Posterior vena cava (tissue), 2 donors: Measurements from ENCODE around the gene CDY2A. TPM values are rescaled to one million over a fixed set of nuclear protein-coding genes. Genes with fewer than 3 reads are reported as not detected.
"Not testable (repeated sequence)": the region's sequence is repeated elsewhere in the genome, so short reads cannot be mapped to it uniquely, and the experiment has no call there.

Experiments used
- DNase-seq: peaks from one replicate; pipeline ENCODE4 v3.0.0-alpha.2; 2020; ENCODE audit warnings: low spot score
- intact Hi-C, 2 donors: fragments of 100-400 bp; cut with DNase I; formaldehyde crosslinking; loops; one replicate each; pipeline versions ENCODE4 v1.14.1 to v1.14.2; 2022 to 2023
- long read RNA-seq, 2 donors: library from polyadenylated mRNA; unstranded; transcript quantifications; one replicate each; pipeline ENCODE4 v2.0.0, GENCODE V29; 2020 to 2021
- total RNA-seq, 2 donors: library from RNA; stranded (reverse); fragmentation: NEBNext Ultra II Directional; extraction: Animal tissue kit (Norgen Biotek cat#: 25700); gene quantifications; one replicate each; pipeline ENCODE4 v1.2.1, GENCODE V29; 2021
- donor health status: DM: yes; HTN: yes; CAD: no.
- donor health status: DM: yes; HTN: yes; CAD: no.

Gene CDY2A, protein sequence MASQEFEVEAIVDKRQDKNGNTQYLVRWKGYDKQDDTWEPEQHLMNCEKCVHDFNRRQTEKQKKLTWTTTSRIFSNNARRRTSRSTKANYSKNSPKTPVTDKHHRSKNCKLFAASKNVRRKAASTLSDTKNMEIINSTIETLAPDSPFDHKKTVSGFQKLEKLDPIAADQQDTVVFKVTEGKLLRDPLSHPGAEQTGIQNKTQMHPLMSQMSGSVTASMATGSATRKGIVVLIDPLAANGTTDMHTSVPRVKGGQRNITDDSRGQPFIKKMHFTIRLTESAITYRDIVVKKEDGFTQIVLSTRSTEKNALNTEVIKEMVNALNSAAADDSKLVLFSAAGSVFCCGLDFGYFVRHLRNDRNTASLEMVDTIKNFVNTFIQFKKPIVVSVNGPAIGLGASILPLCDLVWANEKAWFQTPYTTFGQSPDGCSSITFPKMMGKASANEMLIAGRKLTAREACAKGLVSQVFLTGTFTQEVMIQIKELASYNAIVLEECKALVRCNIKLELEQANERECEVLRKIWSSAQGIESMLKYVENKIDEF
- total RNA-seq: not detected
- long read RNA-seq, donor 1: 0 reads
- long read RNA-seq, donor 2: 0 reads

- intact Hi-C loops: not testable (repeated sequence)
Measured at GRCh38 chrY:18025487-18025886, at the start of gene CDY2A. Gene CDY2A (plus strand): TSS chrY:18025787. CDS start chrY:18026115, 328 bp downstream.

DNA sequence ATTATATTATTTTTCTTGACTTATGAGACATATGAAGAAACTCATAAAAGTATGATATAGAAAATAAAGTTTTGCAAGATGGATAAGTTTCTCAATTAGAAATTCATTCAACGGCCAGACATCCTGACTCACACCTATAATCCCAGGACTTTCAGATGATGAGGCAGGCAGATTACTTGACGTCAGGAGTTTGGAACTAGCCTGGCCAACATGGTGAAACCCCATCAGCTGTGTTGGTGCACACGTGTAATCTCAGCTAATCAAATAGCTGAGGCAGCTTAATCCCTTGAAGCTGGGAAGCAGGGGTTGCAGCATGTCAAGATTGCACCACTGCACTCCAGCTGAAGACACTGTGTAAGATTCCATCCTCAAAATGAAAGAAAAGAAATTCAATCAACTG is 28.0 kb upstream of the CDY2A start:
- DNase-seq, intact Hi-C loops: not testable (repeated sequence)

More at GRCh38 chrY:18025487-18025886, at the start of gene CDY2A:
- DNase-seq: not testable (repeated sequence)

- DNase-seq, intact Hi-C loops: not testable (repeated sequence)
Measured at GRCh38 chrY:17998266-17998665, 27.3 kb upstream of the CDY2A start.

DNA sequence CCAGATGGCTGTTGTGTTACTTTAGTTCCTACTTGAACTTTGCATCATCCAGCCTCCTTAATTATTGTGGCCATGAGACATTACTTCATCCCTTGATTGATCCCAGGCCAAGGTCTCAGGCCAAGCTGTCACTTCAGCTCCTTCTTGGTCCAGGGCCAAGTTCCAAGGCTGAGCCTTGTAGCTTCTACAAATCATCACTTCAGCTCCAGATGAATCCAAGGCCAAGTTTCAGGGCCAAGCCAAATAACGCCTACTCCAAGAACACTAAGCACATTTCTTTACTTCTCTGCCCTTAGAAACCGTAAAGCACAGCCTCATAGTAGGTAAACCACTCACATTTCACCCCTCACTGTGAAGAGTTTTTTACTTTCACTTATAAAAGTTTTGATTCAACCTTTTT is 1.7 kb upstream of the CDY2A start:
- intact Hi-C loops, DNase-seq: not testable (repeated sequence)

DNA sequence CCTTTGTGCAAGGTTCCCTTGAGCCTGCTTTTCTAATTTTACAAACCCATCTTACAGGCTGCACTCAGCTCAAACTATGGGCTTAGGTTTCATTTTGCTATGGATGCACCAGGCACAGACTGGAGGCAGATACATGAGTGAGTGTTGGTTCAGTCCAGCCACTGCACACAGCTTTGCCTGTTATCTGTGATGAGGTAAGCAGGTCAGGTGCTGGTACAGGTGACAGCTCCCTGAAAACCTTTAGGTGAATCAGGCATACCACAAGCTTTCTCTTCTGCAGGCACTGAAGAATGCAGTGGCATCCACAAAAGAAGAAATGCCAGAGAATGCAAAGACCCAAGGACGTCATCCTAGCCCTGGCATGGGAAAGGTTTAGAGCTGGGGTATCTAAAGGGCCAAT is 3.3 kb downstream of the CDY2A start:
- not testable (repeated sequence) for DNase-seq

GRCh38 chrY:18030178-18030577 is 4.6 kb downstream of the CDY2A start:
- intact Hi-C loops: not testable (repeated sequence)

More for the DNA sequence above, 3.3 kb downstream of the CDY2A start:
- intact Hi-C loops: not testable (repeated sequence)

GRCh38 chrY:18034100-18034814 is 8.7 kb downstream of the CDY2A start:
- DNase-seq, intact Hi-C loops: not testable (repeated sequence)

More at GRCh38 chrY:18030178-18030577, 4.6 kb downstream of the CDY2A start:
- not testable (repeated sequence) for DNase-seq

GRCh38 chrY:18034864-18035263 is 9.3 kb downstream of the CDY2A start:
- intact Hi-C loops, DNase-seq: not testable (repeated sequence)

DNA sequence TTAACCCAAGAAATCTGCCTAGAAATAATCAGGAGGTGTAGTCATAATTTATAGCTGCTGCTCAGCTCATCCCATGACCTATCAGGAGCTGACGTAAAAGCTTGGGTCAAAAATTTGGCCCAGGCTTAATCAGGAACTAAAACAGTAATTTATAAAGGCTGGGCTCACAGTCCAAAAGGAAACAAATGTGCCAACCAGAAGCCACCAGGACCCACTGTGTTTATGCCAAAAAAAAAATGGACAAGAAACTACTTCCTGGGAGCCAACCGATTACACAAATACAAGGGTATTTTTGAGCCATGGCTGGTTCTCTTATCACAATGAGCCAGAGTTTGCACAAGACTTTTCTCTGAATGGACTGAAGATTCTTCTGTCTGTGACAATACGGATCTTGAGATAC is 19.4 kb downstream of the CDY2A start:
- DNase-seq, intact Hi-C loops: not testable (repeated sequence)

GRCh38 chrY:18048149-18049040 is 22.8 kb downstream of the CDY2A start:
- DNase-seq, intact Hi-C loops: not testable (repeated sequence)

DNA sequence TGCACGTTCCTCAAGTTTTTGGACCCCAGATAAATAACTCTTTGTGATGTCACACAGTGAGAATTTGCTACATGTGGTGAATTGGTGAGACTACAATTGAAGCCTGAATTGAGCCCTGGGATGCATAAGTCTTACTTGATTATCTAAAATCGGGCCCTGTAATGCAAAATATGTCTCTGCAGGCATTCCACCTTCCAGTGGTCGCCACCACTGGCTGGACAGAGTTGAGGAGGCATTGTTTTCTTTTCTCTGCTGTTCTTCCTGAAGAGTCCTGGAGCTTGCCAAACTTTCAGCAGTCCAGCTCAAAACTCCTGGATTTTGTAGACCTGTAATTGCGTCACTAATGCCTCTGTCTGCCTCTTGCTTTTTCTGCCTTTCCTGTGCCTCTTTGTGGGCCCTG is 23.5 kb downstream of the CDY2A start:
- intact Hi-C loops, DNase-seq: not testable (repeated sequence)

GRCh38 chrY:18056473-18056872 is 30.9 kb downstream of the CDY2A start:
- intact Hi-C loops, DNase-seq: not testable (repeated sequence)

DNA sequence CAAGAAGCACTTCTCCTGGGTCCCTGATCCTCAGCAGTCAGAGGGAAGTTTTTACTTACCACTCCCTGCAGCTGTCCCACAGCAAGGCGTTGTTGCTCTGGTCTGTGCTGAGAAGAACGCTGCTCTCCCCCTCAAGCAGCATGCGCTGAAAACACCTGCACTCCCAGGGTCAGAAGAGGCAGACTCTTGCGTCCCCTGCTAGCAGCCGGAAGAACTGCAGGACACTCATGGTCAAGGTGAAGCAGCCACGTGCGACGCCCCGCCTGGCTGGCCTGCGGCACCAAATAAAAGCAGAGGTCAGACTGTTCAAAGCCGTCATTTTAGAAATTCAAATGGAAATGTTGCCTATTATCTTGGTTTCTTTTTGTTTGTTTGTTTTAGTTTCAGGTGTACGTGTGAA is 47.9 kb downstream of the CDY2A start:
- DNase-seq, intact Hi-C loops: not testable (repeated sequence)

Other genes starting within 250 kb of the CDY2A start
- not detected for gene CDY2B, start 145.6 kb upstream of the CDY2A start, total RNA-seq